Measurements from ENCODE around the gene TCHHL1.

DNA sequence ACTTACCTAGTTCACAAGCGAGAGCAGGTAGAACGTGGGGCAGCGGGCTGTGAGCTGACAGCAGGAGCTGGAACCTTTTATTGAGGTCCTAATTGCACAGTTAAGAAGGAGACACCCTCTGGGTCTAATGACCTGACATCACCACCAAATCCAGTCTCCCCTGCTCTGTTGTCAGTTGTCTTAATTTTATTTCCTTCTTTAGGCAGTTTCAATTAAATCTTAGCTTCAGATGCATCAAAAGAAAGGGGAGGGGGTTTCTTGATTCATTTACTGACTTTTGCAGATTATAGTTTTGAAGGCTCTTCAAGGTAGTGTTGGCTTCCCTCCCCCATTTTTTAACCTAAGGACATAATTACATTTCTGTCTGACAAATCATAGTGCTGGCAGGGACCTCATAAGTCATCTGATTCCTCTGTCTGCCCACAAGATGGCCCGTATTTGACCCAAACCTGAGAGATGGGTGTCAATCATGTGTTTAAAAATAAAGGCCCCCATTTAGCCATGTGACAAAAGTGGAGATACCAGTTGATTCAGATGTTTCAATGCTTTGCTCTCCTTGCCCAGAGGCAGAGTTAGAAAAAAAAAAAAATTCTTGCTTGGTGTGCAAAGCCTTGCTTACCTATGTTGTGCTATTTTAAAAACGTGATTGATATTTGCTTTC, at the start of gene TCHHL1:
- TF ChIP-seq, protein P1, sequence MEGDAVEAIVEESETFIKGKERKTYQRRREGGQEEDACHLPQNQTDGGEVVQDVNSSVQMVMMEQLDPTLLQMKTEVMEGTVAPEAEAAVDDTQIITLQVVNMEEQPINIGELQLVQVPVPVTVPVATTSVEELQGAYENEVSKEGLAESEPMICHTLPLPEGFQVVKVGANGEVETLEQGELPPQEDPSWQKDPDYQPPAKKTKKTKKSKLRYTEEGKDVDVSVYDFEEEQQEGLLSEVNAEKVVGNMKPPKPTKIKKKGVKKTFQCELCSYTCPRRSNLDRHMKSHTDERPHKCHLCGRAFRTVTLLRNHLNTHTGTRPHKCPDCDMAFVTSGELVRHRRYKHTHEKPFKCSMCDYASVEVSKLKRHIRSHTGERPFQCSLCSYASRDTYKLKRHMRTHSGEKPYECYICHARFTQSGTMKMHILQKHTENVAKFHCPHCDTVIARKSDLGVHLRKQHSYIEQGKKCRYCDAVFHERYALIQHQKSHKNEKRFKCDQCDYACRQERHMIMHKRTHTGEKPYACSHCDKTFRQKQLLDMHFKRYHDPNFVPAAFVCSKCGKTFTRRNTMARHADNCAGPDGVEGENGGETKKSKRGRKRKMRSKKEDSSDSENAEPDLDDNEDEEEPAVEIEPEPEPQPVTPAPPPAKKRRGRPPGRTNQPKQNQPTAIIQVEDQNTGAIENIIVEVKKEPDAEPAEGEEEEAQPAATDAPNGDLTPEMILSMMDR (IDR thresholded peaks at IDR 0.05): no peak
- no peak for TF ChIP-seq POLR2A (IDR thresholded peaks at IDR 0.05)

Data from lower leg skin (tissue), 3 donors.